ENCODE data around the gene CAMK2N1. TPM values are rescaled to one million over a fixed set of nuclear protein-coding genes. Genes with fewer than 3 reads are reported as not detected.

Gene CAMK2N1
- polyA plus RNA-seq, 3 donors, result not detected

DNA sequence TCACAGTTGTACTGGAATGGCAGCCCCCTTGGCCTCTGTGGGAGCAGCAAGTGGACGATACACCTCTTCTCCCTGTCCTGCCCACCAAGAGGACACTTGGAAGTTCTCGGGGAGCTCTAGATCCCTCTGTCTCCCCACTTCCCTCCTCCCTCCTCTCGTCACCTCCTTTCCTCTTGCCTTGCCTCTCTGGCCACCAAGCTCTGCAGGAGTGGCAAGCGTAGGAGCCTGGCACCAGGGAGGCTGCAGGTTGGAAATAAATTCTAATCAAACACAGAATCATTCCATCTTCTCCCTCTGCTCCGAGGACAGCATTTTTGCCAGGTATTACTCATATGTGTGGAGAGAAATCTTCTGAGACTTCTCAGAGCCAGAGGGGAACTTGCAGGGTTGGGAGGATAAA lies 20.8 kb downstream of the CAMK2N1 start:
- no peak overlapping the region for H3K4me3 Mint-ChIP-seq
- DNase-seq, result no peak
- intact Hi-C loops (cut with micrococcal nuclease), result no loop called here
- Histone ChIP-seq H3K9me3 (replicated peaks in 1 of 2; ENCODE audit: control insufficient read depth in 1 of 2, insufficient read depth in 1 of 2, low read length in 2 of 2) (peaks cover 0 to 7% of the 10 kb centered on the region in 2 donors), H3K36me3 (replicated peaks in 1 of 2; ENCODE audit: control insufficient read depth in 1 of 2, insufficient read depth in 2 of 2, low read length in 2 of 2) (no peaks in the 10 kb centered on the region), H4K20me1 (ENCODE audit: insufficient read depth, low read length) (no peaks in the 10 kb centered on the region), H3K79me2 (ENCODE audit: insufficient read depth, low read length) (no peaks in the 10 kb centered on the region), H2AFZ (ENCODE audit: insufficient read depth, low read depth, low read length, poor library complexity, severe bottlenecking) (no peak overlapping the region), H3K4me3 (replicated peaks in 1 of 3; ENCODE audit: low read depth in 2 of 3, low read length in 3 of 3) (no peak overlapping the region), H3K4me1 (ENCODE audit: control insufficient read depth in 1 of 2, insufficient read depth in 2 of 2, low read length in 2 of 2) (no peaks in the 10 kb centered on the region), H3K4me2 (replicated peaks; ENCODE audit: extremely low read depth, low read length, poor library complexity, severe bottlenecking) (no peak overlapping the region), H3K27ac (ENCODE audit: low read depth in 1 of 2, low read length in 2 of 2) (no peak overlapping the region), H3K27me3 (ENCODE audit: control insufficient read depth in 2 of 2, insufficient read depth in 2 of 2, low read length in 2 of 2) (no peaks in the 10 kb centered on the region), H3K9ac (ENCODE audit: insufficient read depth, low read length, poor library complexity, severe bottlenecking) (no peak overlapping the region)
- peaks cover 10 to 13% (median 12%) of the 10 kb centered on the region in 3 donors for H3K27me3 Mint-ChIP-seq (ENCODE audit: low read depth in 3 of 3)
- no peak overlapping the region for H3K27ac Mint-ChIP-seq
- H3K4me1 Mint-ChIP-seq, result no peaks in the 10 kb centered on the region
- TF ChIP-seq, protein P1, sequence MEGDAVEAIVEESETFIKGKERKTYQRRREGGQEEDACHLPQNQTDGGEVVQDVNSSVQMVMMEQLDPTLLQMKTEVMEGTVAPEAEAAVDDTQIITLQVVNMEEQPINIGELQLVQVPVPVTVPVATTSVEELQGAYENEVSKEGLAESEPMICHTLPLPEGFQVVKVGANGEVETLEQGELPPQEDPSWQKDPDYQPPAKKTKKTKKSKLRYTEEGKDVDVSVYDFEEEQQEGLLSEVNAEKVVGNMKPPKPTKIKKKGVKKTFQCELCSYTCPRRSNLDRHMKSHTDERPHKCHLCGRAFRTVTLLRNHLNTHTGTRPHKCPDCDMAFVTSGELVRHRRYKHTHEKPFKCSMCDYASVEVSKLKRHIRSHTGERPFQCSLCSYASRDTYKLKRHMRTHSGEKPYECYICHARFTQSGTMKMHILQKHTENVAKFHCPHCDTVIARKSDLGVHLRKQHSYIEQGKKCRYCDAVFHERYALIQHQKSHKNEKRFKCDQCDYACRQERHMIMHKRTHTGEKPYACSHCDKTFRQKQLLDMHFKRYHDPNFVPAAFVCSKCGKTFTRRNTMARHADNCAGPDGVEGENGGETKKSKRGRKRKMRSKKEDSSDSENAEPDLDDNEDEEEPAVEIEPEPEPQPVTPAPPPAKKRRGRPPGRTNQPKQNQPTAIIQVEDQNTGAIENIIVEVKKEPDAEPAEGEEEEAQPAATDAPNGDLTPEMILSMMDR (IDR thresholded peaks at IDR 0.05), result no peak
- 59% methylated on average over 2 of the region's 5 CpGs for WGBS (ENCODE audit: insufficient coverage)
- peaks cover 0 to 5% (median 0%) of the 10 kb centered on the region in 7 donors for H3K9me3 Mint-ChIP-seq
- H3K36me3 Mint-ChIP-seq, result no peaks in the 10 kb centered on the region

DNA sequence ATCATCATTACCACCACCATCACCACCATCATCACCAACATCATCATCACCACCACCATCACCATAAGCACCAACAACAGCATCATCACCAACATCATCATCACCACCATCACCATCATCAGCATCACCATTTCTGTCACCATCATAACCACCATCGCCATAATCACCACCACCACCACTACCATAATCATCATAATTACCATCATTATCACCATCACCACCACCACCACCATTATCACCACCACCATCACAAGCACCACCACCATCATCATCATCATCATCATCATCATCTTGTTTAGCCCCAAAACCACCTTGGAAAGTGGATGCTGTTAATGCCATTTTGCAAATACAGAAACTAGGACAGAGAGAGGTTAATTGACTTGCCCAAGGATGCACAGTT lies 22.5 kb downstream of the CAMK2N1 start:
- Histone ChIP-seq H3K79me2 (ENCODE audit: insufficient read depth, low read length) (no peaks in the 10 kb centered on the region), H3K36me3 (replicated peaks in 1 of 2; ENCODE audit: control insufficient read depth in 1 of 2, insufficient read depth in 2 of 2, low read length in 2 of 2) (no peaks in the 10 kb centered on the region), H3K4me1 (ENCODE audit: control insufficient read depth in 1 of 2, insufficient read depth in 2 of 2, low read length in 2 of 2) (no peaks in the 10 kb centered on the region), H4K20me1 (ENCODE audit: insufficient read depth, low read length) (no peaks in the 10 kb centered on the region), H3K27me3 (ENCODE audit: control insufficient read depth in 2 of 2, insufficient read depth in 2 of 2, low read length in 2 of 2) (no peaks in the 10 kb centered on the region), H3K9ac (ENCODE audit: insufficient read depth, low read length, poor library complexity, severe bottlenecking) (no peak overlapping the region), H2AFZ (ENCODE audit: insufficient read depth, low read depth, low read length, poor library complexity, severe bottlenecking) (no peak overlapping the region), H3K4me3 (replicated peaks in 1 of 3; ENCODE audit: low read depth in 2 of 3, low read length in 3 of 3) (no peak overlapping the region), H3K27ac (ENCODE audit: low read depth in 1 of 2, low read length in 2 of 2) (no peak overlapping the region), H3K4me2 (replicated peaks; ENCODE audit: extremely low read depth, low read length, poor library complexity, severe bottlenecking) (no peak overlapping the region), H3K9me3 (replicated peaks in 1 of 2; ENCODE audit: control insufficient read depth in 1 of 2, insufficient read depth in 1 of 2, low read length in 2 of 2) (peaks cover 0 to 7% of the 10 kb centered on the region in 2 donors)
- no peak overlapping the region for H3K4me3 Mint-ChIP-seq
- no peak for DNase-seq
- TF ChIP-seq, protein P1 (IDR thresholded peaks at IDR 0.05), result no peak
- intact Hi-C loops (cut with micrococcal nuclease), result no loop called here
- H3K27ac Mint-ChIP-seq, result no peak overlapping the region
- peaks cover 11 to 17% (median 12%) of the 10 kb centered on the region in 3 donors for H3K27me3 Mint-ChIP-seq (ENCODE audit: low read depth in 3 of 3)
- peaks cover 0 to 5% (median 0%) of the 10 kb centered on the region in 7 donors for H3K9me3 Mint-ChIP-seq
- H3K4me1 Mint-ChIP-seq, result no peaks in the 10 kb centered on the region
- no peaks in the 10 kb centered on the region for H3K36me3 Mint-ChIP-seq
- 82% methylated on average over 1 of the region's 1 CpG for WGBS (ENCODE audit: insufficient coverage)

Data from CD14-positive monocyte (primary cell).